ENCODE results near the gene CFAP54.
"Not testable (repeated sequence)": the region's sequence is repeated elsewhere in the genome, so short reads cannot be mapped to it uniquely, and the experiment has no call there.

Gene CFAP54

DNA sequence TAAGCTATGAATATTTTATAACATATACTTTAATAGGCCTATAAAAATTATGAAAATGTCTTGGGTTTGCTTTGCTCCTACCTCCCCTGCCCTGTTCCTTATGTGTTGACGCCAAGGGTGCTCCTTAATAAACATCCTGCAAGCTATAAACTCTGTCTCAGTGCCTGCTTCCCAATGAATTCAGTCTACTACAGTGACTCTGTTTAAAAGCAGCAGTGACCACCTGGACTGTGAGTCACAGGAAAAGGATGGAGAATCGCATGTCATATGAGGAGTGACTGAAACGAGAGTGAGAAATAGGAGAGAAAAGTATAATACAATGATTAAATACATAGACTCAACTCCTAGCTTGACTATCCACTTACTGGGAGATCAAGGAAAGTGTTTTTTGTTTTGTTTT lies 41.1 kb upstream of the CFAP54 start:
- TF ChIP-seq CTCF (IDR thresholded peaks at IDR 0.05; ENCODE audit: low read depth, low read length, missing control alignments) = no peak

DNA sequence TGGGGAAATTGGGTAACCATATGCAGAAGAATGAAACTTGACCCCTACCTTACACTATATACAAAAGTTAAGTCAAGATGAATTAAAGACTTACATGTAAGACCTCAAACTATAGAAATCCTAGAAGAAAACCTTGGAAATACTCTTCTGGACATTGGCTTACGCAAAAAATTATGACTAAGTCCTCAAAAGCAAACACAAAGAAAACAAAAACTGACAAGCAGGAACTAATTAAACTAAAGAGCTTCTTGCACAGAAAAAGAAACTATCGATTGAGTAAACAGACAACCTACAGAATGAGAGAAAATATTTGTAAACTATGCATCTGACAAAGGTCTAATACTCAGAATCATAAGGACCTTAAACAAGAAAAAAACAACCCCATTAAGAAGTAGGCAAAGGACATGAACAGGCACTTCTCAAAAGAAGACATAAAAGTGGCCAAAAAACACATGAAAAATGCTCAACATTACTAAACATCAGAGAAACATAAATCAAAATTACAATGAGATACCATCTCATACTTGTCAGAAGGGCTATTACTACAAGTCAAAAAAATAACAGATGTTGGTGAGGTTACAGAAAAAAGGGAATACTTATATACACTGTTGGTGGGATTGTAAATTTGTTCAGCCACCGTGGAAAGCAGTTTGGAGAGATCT lies 37.0 kb upstream of the CFAP54 start:
- H3K4me3 ChIP-seq (replicated peaks; ENCODE audit: low read depth, low read length) = no peak overlapping the region
- no peak for DNase-seq (ENCODE audit: extremely low read depth, low read depth)
- TF ChIP-seq CTCF (IDR thresholded peaks at IDR 0.05; ENCODE audit: low read depth, low read length, missing control alignments) = no peak

More for the DNA sequence above, 41.1 kb upstream of the CFAP54 start:
- peak; percentile 53 for DNase-seq (ENCODE audit: extremely low read depth, low read depth)
- no peak overlapping the region for H3K4me3 ChIP-seq (replicated peaks; ENCODE audit: low read depth, low read length)

DNA sequence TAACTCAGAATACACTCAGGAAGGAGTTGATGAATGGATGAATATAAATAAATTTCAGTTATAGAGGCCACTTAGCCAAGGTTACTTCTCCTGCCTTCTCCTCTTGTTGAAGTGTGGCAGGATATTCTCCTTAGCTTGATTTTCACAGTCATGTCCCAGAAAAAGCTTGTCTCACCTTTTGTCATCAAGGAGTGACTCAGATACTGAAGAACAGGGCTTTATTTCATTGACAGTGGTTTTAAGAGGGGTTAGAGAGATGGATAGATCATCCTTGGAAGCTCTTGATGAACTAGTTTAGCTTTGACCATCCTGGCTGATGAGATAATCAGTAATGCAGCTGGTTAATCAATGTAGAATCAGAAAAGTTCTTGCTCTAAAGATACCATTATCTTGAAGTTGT lies 35.0 kb upstream of the CFAP54 start:
- no peak for DNase-seq (ENCODE audit: extremely low read depth, low read depth)
- TF ChIP-seq CTCF (IDR thresholded peaks at IDR 0.05; ENCODE audit: low read depth, low read length, missing control alignments) = no peak
- no peak overlapping the region for H3K4me3 ChIP-seq (replicated peaks; ENCODE audit: low read depth, low read length)

- H3K4me3 ChIP-seq (replicated peaks; ENCODE audit: low read depth, low read length) = no peak overlapping the region
- DNase-seq (ENCODE audit: extremely low read depth, low read depth) = no peak
- TF ChIP-seq CTCF (IDR thresholded peaks at IDR 0.05; ENCODE audit: low read depth, low read length, missing control alignments) = no peak
Measured at GRCh38 chr12:96456265-96456974, 33.0 kb upstream of the CFAP54 start.

DNA sequence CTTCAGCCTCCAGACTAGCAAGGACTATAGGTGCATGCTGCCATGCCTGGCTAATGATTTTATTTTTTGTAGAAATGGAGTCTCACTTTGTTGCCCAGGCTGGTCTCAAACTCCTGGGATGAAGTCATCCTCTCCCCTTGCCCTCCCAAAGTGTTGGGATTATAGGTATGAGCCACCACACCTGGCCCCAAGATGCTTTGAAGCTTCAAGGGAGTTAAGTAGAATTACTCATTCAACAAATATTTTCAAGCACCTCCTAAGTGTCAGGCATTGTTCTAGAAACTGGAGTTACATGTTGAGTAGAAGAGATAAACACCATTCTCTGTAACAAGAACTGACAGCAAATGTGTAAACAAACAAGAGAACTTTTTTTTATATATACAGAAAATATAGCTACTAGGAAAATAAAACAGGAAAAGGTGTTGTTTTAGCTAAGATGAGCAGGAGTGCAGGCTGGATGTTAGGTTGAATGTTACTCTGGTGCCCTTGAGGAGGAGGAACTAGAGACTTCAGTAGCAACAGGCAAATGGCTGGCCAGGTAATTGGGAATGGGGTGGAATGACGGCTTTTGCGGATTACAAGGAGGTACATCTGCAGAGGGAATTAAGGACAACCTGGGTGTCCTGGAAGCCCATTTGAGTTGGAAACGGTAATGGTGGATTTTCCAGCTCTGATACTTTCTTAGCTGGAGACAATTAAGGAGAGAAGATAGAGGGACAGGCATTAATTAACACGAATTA lies 32.0 kb upstream of the CFAP54 start:
- no peak for DNase-seq (ENCODE audit: extremely low read depth, low read depth)
- no peak for TF ChIP-seq CTCF (IDR thresholded peaks at IDR 0.05; ENCODE audit: low read depth, low read length, missing control alignments)
- H3K4me3 ChIP-seq (replicated peaks; ENCODE audit: low read depth, low read length) = no peak overlapping the region

DNA sequence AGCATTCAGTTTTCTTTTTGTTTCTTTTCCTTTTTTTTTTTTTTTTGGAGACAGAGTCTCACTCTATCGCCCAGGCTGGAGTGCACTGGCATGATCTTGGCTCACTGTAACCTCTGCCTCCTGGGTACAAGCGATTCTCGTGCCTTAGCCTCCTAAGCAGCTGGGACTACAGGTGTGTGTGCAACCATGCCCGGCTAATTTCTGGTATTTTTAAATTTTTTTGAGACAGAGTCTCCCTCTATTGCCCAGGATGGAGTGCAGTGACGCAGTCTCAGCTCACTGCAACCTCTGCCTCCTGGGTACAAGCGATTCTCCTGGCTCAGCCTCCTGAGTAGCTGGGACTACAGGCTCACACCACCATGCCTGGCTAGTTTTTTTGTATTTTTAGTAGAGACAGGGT lies 30.1 kb upstream of the CFAP54 start:
- not testable (repeated sequence) for H3K4me3 ChIP-seq (replicated peaks; ENCODE audit: low read depth, low read length); DNase-seq (ENCODE audit: extremely low read depth, low read depth)

Measured in HFF-Myc (cell line).